ENCODE results near the gene GPR176.
A peak's percentile ranks its signal among the peaks of the same experiment; 100 is the strongest.

Gene GPR176

GRCh38 chr15:39919748-39920509, at the start of gene GPR176:
GPR176 (minus strand) TSS chr15:39920266; CDS start chr15:39920026, 240 bp downstream.
- peak; percentile 41 for DNase-seq

- no peak for DNase-seq
Observed at GRCh38 chr15:39969002-39969394, 48.9 kb upstream of the GPR176 start.

- DNase-seq: no peak
Observed at GRCh38 chr15:39968273-39969001, 48.4 kb upstream of the GPR176 start.

- DNase-seq: peak; percentile 21
Observed at GRCh38 chr15:39966521-39966920, 46.5 kb upstream of the GPR176 start.

- no peak for DNase-seq
Observed at GRCh38 chr15:39963786-39964185, 43.7 kb upstream of the GPR176 start.

GRCh38 chr15:39961051-39961450, 41.0 kb upstream of the GPR176 start:
- DNase-seq: no peak

GRCh38 chr15:39960411-39960810, 40.3 kb upstream of the GPR176 start:
- DNase-seq: no peak

- no peak for DNase-seq
Observed at GRCh38 chr15:39959411-39959810, 39.3 kb upstream of the GPR176 start.

GRCh38 chr15:39957481-39957880, 37.4 kb upstream of the GPR176 start:
- no peak for DNase-seq

- DNase-seq: no peak
Observed at GRCh38 chr15:39953521-39953920, 33.5 kb upstream of the GPR176 start.

GRCh38 chr15:39951561-39951960, 31.5 kb upstream of the GPR176 start:
- DNase-seq: no peak

GRCh38 chr15:39948817-39949216, 28.8 kb upstream of the GPR176 start:
- no peak for DNase-seq

- no peak for DNase-seq
Observed at GRCh38 chr15:39947401-39948197, 27.5 kb upstream of the GPR176 start.

GRCh38 chr15:39946862-39947261, 26.8 kb upstream of the GPR176 start:
- DNase-seq: no peak

- DNase-seq: no peak
Observed at GRCh38 chr15:39944726-39945125, 24.7 kb upstream of the GPR176 start.

GRCh38 chr15:39942753-39943150, 22.7 kb upstream of the GPR176 start:
- no peak for DNase-seq

- DNase-seq: peak; percentile 32
Observed at GRCh38 chr15:39942101-39942752, 22.2 kb upstream of the GPR176 start.

GRCh38 chr15:39939487-39940452, 19.7 kb upstream of the GPR176 start:
- no peak for DNase-seq

GRCh38 chr15:39937696-39938095, 17.6 kb upstream of the GPR176 start:
- DNase-seq: no peak

GRCh38 chr15:39936681-39937080, 16.6 kb upstream of the GPR176 start:
- DNase-seq: no peak

- no peak for DNase-seq
Observed at GRCh38 chr15:39936187-39936586, 16.1 kb upstream of the GPR176 start.

- DNase-seq: no peak
Observed at GRCh38 chr15:39935241-39935640, 15.2 kb upstream of the GPR176 start.

All from hematopoietic multipotent progenitor cell treated with erythropoietin and hydrocortisone succinate and interleukin-3 and kit ligand, for 4 days (in vitro differentiated cells).